Stimulated activated CD4-positive, alpha-beta T cell treated with anti-CD3 and anti-CD28 coated beads, Interleukin-4, amount 100 ng/mL, for 24 hours (primary cell): ENCODE measurements around the gene CHMP6.

Source experiments
- DNase-seq: peaks from one replicate; pipeline ENCODE4 v3.0.0-alpha.2; 2020

The CHMP6 gene

DNA sequence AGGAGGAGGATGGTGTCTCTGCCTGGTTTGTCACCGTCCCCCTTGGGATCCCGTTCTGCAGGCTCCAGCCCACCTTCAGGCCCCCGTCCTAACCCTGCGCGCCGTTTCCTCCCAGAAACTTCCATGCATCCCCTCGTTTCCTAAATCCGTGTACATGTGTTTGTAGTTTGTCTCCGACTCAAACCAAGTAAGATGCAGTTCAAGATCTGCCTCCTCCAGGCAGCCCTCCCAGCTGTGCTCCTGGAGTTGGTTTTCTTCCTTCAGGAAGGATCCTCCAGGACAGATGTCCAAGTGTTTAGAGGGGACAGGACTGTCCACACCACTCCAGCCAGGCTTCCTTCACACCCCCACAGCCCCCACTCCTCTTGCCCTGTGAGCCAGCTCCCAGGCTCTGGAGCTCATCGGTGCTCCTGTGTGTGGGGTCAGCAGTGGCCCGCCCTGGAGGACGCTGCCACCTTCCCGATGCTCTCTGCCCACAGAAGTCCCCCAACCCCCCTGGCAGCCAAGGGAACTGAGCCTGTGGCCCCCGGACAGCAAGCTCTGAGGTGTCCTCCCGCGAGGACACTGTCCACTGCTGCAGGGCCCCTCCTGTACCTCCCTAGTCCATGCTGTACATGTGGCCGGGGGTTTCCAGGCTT lies 54.6 kb downstream of the CHMP6 start:
- DNase-seq = no peak

DNA sequence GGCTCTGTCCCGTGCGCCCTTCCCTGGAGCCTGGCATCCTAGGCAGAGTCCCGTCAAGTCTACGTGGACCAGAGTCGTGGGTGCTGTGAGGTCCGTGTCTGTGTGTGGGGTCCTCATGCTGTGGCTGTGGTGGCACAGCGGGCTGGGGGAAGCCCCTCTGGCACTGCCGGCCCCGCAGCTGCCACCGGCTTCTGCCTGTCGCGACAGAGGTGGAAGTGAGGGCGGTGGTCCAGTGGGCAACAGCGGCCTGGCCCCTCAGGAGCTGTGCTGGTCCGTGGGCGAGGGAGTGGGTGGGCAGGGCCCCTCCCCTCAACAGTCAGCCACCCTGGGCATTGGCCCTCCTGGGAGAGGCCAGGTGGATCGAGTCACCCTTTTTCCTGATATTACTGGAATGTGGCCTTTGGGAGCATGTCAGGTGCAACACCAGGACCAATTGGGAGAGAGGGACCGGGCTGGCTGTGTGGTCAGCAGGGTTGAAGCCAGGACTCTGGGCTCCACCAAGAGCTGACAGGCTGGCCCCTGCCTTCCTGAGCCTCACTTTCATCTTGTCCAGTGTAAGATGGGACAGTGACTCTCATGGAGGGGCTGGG lies 55.2 kb downstream of the CHMP6 start:
- no peak for DNase-seq

DNA sequence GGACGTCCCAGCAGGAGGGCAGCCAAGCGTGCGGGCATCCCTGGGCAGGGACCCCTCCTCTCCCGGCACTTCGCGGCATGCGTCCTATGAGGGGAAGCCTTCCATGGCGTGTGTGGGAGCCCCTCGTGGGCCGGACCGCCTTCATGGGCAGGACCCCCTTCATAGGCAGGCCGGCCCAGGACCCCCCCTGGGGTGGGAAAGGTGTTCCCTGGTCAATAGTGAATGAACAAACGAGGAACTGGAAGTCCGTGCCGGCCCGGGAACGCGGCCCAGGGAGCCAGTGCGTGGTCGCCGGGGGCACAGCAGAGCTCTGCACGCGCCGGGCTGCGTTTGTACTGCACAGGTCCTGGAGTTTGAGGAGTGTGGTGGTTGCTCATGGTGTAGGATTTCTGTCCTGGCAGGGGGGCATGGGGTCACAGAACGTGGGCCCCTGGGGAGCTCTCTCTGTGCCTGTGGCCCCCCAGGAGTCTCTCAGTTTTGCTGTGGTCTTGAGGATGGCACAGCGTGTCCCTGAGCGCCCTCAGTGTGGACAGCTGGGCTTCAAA lies 57.3 kb downstream of the CHMP6 start:
- DNase-seq = no peak

DNA sequence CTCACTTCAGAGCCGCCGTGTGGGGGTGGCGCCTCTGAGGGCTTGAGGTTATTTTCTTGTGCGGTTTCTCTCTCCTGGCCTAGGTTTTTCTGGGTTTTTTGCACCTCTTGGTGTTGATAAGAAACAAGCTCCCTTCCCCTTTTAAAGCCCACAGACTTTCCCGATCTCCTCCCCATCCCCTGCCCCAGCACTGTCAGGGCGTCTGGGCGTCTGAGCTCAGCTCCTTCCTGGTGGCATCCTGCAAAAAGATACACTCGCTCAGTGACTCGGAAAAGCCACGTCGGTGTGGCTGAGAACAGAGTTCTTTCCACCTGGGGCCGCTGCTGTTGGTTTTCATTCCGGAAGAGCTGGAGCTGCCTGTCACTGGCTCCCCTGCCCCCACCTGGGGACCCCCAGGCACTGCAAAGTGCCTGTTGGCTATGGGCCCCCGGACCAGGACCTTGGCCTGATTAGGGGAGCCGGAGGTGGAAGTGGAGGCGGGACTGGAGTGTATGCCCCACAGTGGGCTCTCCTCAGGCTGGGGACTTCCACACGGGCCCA lies 57.8 kb downstream of the CHMP6 start:
- no peak for DNase-seq
